Gastrocnemius medialis (tissue), 4 donors: ENCODE data around the gene MOB1A.

Experiments
- POLR2A ChIP-seq, 2 donors: fragments of 450-650 bp; IDR thresholded peaks; one replicate each; pipeline ENCODE4 v1.6.1; 2017; ENCODE audit warnings: antibody characterized with exemption in 2 of 2, mild to moderate bottlenecking in 2 of 2, moderate library complexity in 2 of 2
- TF ChIP-seq, protein P1 (sequence below), 5 experiments: fragments of 450-650 bp in 3 of 5; fragments of 200-600 bp in 2 of 5; sonication (generic) in 2 of 5; IDR thresholded peaks in 4 of 5; conservative IDR thresholded peaks in 1 of 5; 1 replicate in 4 of 5; 2 replicates in 1 of 5; pipeline ENCODE4 v1.5.1; 2016 to 2019; ENCODE audit warnings: antibody characterized with exemption in 5 of 5, mild to moderate bottlenecking in 3 of 5, moderate library complexity in 3 of 5

DNA sequence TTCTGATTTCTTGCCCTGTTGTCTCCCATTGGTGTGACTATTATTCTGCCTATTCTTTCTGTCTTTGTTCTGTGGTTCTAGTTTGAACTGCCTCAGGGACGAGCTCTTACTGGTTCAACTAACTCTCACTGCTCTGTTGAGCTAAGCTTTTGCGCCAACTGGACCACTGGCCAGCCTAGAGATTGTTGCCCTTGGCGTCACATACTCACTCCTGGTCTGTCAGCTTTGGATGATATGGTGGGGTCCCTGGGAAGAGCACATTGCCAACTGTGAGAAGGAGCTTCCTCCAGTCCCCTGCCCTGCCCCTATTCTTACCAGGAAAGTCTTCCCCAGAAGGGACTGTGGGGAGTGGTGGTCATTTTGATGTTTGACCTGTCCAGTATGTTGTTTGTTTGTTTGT is 25.8 kb upstream of the MOB1A start:
- no peak for TF ChIP-seq POLR2A (IDR thresholded peaks at IDR 0.05)
- TF ChIP-seq, protein P1, sequence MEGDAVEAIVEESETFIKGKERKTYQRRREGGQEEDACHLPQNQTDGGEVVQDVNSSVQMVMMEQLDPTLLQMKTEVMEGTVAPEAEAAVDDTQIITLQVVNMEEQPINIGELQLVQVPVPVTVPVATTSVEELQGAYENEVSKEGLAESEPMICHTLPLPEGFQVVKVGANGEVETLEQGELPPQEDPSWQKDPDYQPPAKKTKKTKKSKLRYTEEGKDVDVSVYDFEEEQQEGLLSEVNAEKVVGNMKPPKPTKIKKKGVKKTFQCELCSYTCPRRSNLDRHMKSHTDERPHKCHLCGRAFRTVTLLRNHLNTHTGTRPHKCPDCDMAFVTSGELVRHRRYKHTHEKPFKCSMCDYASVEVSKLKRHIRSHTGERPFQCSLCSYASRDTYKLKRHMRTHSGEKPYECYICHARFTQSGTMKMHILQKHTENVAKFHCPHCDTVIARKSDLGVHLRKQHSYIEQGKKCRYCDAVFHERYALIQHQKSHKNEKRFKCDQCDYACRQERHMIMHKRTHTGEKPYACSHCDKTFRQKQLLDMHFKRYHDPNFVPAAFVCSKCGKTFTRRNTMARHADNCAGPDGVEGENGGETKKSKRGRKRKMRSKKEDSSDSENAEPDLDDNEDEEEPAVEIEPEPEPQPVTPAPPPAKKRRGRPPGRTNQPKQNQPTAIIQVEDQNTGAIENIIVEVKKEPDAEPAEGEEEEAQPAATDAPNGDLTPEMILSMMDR (IDR thresholded peaks at IDR 0.05 in 4 of 5, conservative IDR thresholded peaks at IDR 0.05 in 1 of 5): no peak
